Stimulated activated CD8-positive, alpha-beta memory T cell treated with anti-CD3 and anti-CD28 coated beads, Interleukin-15, amount 100 ng/mL, for 24 hours (primary cell): ENCODE results near the gene SPATA6.
"Not testable (repeated sequence)": the region's sequence is repeated elsewhere in the genome, so short reads cannot be mapped to it uniquely, and the experiment has no call there.

Experiments used
- DNase-seq: peaks from one replicate; pipeline ENCODE4 v3.0.0-alpha.2; 2020; ENCODE audit warnings: low read depth

Gene SPATA6

GRCh38 chr1:48471691-48472576 is at the start of gene SPATA6:
Gene SPATA6, minus strand, starts transcription at chr1:48472204. Its CDS starts 196 bp downstream, at chr1:48472008.
- peak; percentile 92 for DNase-seq

GRCh38 chr1:48519896-48520295 is 47.9 kb upstream of the SPATA6 start:
- not testable (repeated sequence) for DNase-seq

- no peak for DNase-seq
Measured at GRCh38 chr1:48506870-48507269, 34.9 kb upstream of the SPATA6 start.

- DNase-seq, result no peak
Measured at GRCh38 chr1:48500541-48501450, 28.8 kb upstream of the SPATA6 start.

GRCh38 chr1:48499211-48499735 is 27.3 kb upstream of the SPATA6 start:
- DNase-seq, result no peak

GRCh38 chr1:48498096-48498791 is 26.2 kb upstream of the SPATA6 start:
- peak; percentile 47 for DNase-seq

GRCh38 chr1:48495911-48496310 is 23.9 kb upstream of the SPATA6 start:
- no peak for DNase-seq

- DNase-seq, result no peak
Measured at GRCh38 chr1:48495166-48495565, 23.2 kb upstream of the SPATA6 start.

- DNase-seq, result no peak
Measured at GRCh38 chr1:48493970-48494769, 22.2 kb upstream of the SPATA6 start.

GRCh38 chr1:48493041-48493440 is 21.0 kb upstream of the SPATA6 start:
- no peak for DNase-seq

- DNase-seq, result no peak
Measured at GRCh38 chr1:48492392-48492791, 20.4 kb upstream of the SPATA6 start.

GRCh38 chr1:48488721-48489120 is 16.7 kb upstream of the SPATA6 start:
- no peak for DNase-seq

GRCh38 chr1:48480504-48480903 is 8.5 kb upstream of the SPATA6 start:
- DNase-seq, result no peak

GRCh38 chr1:48480023-48480422 is 8.0 kb upstream of the SPATA6 start:
- DNase-seq, result not testable (repeated sequence)

- no peak for DNase-seq
Measured at GRCh38 chr1:48472638-48473037, 634 bp upstream of the SPATA6 start.

GRCh38 chr1:48470950-48471690 is 884 bp downstream of the SPATA6 start:
- no peak for DNase-seq

GRCh38 chr1:48470481-48470855 is 1.5 kb downstream of the SPATA6 start:
- DNase-seq, result no peak

- DNase-seq, result no peak
Measured at GRCh38 chr1:48469616-48470480, 2.2 kb downstream of the SPATA6 start.

GRCh38 chr1:48466594-48466993 is 5.4 kb downstream of the SPATA6 start:
- DNase-seq, result no peak
